HG03571 (cell line): ENCODE measurements around the gene IMMT.
"Not testable (repeated sequence)": the region's sequence is repeated elsewhere in the genome, so short reads cannot be mapped to it uniquely, and the experiment has no call there.

Source experiments
- ATAC-seq: cut with Tn5 transposase; IDR thresholded peaks from one replicate; pipeline ENCODE4 v1.9.1; 2021; ENCODE audit not compliant: unreplicated experiment

IMMT gene

GRCh38 chr2:86195055-86195807, at the start of gene IMMT:
Gene IMMT (minus strand): TSS chr2:86195462. CDS start chr2:86195382, 80 bp downstream.
- peak; percentile 76 for ATAC-seq

GRCh38 chr2:86244781-86245180, 49.5 kb upstream of the IMMT start:
- not testable (repeated sequence) for ATAC-seq

- ATAC-seq: no peak
Observed at GRCh38 chr2:86243950-86244733, 48.9 kb upstream of the IMMT start.

- ATAC-seq: no peak
Observed at GRCh38 chr2:86243272-86243671, 48.0 kb upstream of the IMMT start.

GRCh38 chr2:86241611-86242010, 46.3 kb upstream of the IMMT start:
- no peak for ATAC-seq

- ATAC-seq: no peak
Observed at GRCh38 chr2:86240251-86240650, 45.0 kb upstream of the IMMT start.

- ATAC-seq: no peak
Observed at GRCh38 chr2:86239745-86240144, 44.5 kb upstream of the IMMT start.

GRCh38 chr2:86239326-86239725, 44.1 kb upstream of the IMMT start:
- ATAC-seq: no peak

- ATAC-seq: peak; percentile 90
Observed at GRCh38 chr2:86238354-86238753, 43.1 kb upstream of the IMMT start.

- ATAC-seq: no peak
Observed at GRCh38 chr2:86237172-86237571, 41.9 kb upstream of the IMMT start.

- no peak for ATAC-seq
Observed at GRCh38 chr2:86235196-86235980, 40.1 kb upstream of the IMMT start.

- no peak for ATAC-seq
Observed at GRCh38 chr2:86234563-86235131, 39.4 kb upstream of the IMMT start.

- no peak for ATAC-seq
Observed at GRCh38 chr2:86233436-86233835, 38.2 kb upstream of the IMMT start.

- no peak for ATAC-seq
Observed at GRCh38 chr2:86232910-86233309, 37.6 kb upstream of the IMMT start.

GRCh38 chr2:86232373-86232784, 37.1 kb upstream of the IMMT start:
- no peak for ATAC-seq

- ATAC-seq: no peak
Observed at GRCh38 chr2:86231680-86232372, 36.6 kb upstream of the IMMT start.

GRCh38 chr2:86230961-86231360, 35.7 kb upstream of the IMMT start:
- no peak for ATAC-seq

- ATAC-seq: no peak
Observed at GRCh38 chr2:86229221-86229620, 34.0 kb upstream of the IMMT start.

- ATAC-seq: not testable (repeated sequence)
Observed at GRCh38 chr2:86228574-86228973, 33.3 kb upstream of the IMMT start.

GRCh38 chr2:86227685-86228084, 32.4 kb upstream of the IMMT start:
- no peak for ATAC-seq
